ENCODE results near the gene KRT76.

GRCh38 chr12:52740584-52740983, 36.6 kb downstream of the KRT76 start:
- TF ChIP-seq CTCF (IDR thresholded peaks at IDR 0.05): no peak
- TF ChIP-seq POLR2AphosphoS5 (IDR thresholded peaks at IDR 0.05): no peak

Measured in esophagus muscularis mucosa (tissue), 3 donors.